Glomerular endothelial cell (primary cell): Measurements from ENCODE around the gene DNMT3B. TPM values are rescaled to one million over a fixed set of nuclear protein-coding genes. Genes with fewer than 3 reads are reported as not detected.
"Not testable (repeated sequence)": the region's sequence is repeated elsewhere in the genome, so short reads cannot be mapped to it uniquely, and the experiment has no call there.

Source experiments
- DNase-seq: peaks from one replicate; pipeline ENCODE4 v3.0.0-alpha.2; 2011; ENCODE audit warnings: low read depth, low spot score; ENCODE audit errors: extremely low read depth
- total RNA-seq: library from RNA; depleted of rRNA; stranded (reverse); fragments of >200 nt; gene quantifications from 2 replicates; pipeline ENCODE4 v1.2.3, GENCODE V29; 2015

Gene DNMT3B
- total RNA-seq, 1 donor from 2014 or later: 5.8 TPM

DNA sequence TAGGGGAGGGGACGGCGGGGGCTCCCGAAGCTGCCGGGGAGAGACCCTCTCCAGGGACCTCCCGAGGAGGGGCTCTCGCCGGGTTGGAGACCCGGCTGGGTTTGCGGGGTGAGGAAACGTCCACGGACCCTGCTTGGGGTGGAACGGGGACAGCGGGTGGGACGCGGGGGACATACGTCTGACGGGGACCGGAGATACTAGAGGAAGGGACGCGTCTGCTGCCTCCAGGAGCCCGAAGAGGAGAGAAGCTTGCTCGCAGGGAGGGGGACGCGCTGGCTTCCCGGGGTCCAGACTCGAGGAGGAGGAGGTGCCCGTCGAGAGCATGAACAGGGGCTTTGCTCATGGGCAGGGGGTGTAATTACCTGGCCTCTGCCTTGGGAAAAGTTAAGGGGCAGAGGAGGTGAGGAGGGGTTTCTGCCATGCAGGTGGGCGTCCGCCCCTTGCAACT, 593 bp downstream of the DNMT3B start:
- no peak for DNase-seq

DNA sequence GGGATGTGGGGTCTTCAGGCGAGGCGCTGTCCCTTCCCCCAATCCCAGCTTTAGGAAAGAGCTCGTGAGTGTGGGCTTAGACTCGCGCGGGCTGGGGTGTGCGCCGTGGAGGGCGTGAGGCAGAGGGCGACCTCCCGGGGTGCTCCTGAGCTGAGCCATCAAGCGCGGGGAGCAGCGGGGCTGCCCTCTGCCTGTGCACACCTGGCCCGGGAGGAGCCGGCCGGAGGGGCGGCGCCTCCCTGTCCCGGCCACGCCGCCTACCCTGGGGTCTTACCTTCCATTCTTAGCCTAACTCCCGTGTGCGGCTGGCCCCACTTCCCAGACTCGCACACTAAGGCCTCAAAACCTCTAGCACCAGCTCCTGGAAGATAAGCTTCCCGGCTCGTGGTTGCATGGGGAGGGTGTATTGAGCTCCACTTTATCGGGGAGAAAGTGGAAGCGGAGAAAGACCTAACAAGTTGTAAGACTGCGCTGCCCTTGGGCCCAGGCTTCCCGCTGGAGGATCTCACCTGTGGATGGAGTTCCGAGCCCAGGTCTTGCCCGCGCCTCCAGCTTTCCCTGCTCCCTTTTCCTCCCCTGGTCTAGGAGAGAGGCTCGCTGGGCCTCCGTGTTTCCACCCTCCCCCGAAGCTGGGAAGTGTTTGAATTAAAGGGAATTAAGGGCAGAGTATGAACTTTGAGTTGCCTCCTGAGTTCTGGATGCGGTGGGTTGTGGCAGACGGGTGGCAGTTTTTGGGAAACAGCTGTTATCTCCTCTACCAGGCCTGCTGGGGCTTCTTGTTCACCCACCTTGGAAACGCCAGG, 1.2 kb downstream of the DNMT3B start:
- DNase-seq: no peak

DNA sequence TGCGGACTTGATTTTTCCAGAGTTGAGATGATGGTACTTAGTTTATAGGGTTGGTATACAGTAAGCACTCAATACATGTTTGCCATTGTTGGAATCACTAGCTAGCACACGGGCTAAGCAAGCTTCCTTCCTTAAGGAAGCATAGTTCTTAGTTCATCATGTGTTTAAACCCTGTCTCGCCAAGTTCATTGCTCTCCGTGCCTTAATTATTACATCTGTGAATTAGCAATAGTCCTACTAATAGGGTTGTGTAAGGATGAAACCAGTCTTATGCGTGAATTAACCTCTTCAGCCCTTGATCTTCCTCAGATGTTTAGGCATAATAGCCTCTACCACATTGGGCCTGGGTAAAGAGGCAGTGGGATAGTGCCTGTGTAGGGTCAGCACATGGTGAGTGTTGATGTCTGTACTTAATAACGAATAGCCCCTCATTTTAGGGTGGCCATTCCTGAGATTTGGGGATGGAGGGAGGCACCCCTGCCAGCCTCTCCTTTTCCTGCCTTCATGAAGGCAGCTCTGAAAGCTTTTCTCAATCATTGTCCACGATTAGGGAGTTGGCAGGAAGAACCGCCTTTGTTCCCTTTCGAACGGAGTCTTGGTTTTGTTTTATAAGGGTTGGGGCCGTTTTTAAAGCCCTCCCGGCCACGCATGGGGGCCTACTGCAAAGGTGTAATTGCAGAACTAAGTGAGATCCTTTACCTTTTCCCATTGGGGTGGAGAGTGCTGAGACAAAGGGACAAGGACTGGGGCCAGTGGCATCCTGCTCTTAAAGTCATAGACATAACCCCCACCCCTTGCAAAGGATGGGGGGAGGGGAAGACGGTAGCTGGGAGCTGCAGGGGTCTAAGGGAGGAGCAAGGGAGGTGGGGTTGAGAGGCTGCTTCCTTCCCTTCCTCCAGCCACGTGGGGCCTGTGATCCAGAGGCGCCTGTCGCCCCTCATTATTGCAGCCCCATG, 2.1 kb downstream of the DNMT3B start:
- DNase-seq: no peak

DNA sequence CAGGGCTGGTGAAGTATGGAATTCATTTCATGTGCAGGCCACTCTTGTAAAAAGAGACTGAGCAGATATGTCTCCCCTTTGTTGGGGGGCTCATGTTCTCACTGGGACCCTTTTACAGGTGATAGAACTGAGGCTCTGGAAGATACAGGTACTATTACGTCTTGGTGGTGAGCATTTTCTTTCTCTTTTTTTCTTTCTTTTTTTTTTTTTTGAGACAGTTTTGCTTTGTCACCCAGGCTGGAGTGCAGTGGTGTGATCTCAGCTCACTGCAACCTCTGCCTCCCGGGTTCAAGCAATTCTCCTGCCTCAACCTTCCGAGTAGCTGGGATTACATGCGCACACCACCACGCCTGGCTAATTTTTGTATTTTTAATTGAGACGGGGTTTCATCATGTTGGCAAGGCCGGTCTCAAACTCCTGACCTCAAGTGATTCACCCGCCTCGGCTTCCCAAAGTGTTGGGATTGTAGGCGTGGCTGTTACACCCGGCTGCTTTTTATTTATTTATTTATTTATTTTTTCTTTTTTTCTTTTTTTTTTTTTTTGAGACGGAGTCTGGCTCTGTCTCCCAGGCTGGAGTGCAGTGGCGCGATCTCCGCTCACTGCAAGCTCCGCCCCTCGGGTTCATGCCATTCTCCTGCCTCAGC, 3.2 kb downstream of the DNMT3B start:
- not testable (repeated sequence) for DNase-seq

DNA sequence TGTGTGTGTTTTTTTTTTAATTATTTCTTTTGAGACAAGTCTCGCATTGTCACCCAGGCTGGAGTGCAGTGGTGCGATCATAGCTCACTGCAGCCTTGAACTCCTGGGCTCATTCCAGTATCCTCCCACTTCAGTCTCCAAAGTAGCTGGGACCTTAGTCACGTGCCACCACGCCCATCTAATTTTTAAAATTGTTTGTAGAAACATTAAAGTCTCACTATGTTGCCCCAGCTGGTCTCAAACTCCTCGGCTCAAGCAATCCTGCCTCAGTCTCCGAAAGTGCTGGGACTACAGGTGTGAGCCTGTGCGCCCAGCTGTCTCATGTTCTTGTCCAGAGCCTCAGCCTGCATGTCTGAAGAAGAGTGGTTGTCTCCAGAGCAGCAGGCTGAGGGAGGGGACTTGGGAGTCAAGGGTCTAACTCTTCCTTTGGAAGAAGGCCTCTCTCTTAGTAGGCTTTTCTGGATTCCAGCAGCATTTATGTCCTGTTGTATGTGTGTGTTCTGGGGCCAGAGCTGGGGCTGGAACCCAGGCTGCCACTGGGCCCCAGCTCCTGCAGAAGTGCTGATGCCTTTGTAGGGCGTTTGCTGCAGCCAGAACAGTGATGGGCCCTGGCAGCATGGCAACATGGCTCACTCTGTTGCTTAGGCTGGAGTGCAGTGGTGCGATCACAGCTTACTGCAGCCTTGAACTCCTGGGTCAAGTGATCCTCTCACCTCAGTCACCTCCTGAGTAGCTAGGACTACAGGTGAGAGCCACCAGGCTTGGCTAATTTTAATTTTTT, 5.4 kb downstream of the DNMT3B start:
- DNase-seq: no peak

DNA sequence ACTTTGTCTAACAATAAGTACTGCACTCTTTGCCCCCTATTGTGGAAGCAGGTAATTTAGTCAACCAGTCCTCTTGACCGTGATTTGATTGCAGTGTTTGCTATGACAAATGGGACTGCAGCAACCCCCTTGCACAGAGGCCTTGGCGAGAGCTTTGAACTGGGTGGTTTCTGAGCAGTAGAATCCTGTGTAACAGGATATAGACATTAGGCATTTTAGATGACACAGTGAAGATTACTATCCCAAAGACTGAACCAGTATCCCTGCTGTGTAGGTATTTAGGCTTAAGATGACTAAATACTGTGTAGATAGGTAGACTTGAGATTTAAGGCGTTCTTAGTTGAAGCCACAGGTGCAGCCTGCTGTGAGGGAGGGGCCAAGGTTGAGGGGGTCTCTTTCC, 9.9 kb downstream of the DNMT3B start:
- no peak for DNase-seq

DNA sequence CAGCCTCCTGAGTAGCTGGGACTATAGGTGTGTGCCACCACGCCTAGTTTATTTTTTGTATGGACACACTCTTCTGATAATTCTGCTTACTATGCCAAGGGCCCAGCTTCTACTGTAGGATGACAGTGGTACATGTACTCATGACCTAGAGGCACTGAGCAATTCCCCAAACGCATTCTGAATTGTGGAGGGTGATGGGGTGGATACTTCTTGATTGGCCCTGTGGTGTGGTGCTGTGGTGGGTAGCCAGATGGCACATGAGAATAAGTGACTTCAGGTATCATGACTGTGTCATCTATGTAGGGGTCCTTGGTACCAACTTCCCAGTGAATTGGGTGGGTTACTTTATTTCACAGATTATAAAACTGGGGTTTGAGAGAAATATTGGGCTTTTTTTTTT, 11.0 kb downstream of the DNMT3B start:
- no peak for DNase-seq

DNA sequence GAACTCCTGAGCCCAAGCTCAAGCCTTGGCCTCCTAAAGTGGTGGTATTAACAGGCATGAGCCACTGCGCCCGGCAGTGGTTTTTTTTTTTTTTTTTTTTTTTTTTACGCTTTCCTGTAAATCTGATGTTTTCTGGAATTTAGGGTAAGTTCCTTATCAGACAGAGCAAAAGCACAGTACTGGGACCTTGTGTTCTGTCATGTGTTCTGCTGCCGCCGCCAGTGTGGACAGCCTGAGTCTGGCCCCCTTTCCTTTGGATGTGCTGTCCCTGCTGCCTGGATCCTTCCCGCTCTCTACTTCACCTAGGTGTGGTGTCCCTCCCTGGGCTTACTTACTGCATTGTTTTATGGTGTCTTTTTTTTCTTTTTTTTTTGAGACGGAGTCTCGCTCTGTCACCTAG, 11.7 kb downstream of the DNMT3B start:
- DNase-seq: no peak

DNA sequence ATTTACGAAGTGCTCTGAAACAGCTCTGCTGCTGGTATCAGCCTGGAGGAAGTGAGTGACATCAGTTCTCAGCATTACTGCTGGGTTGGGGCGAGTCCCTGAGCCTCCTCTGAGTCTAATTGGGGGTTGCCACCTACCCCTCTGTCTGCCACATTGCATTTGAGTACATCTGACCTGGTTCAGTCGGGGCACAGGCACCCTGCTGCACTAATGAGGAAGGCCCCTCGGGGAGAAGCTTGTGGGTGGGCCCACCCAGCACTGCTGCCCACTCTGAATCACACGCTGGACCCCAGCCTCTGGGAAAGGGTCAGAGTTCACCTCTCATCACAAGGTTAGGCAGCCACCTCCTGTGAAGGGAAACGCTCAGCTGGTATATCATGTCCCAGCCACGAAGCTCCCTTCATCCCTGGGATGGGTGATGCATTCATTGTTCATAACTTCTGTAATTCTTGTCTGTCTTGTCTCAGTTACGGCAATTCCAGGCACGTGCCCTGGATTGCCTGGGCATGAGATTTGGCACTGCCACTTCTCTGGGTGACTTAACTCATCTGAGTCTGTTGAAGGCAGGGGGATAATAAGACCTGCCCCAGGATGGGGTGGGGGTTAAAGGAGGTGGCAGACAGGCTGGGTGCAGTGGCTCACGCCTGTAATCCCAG, 13.3 kb downstream of the DNMT3B start:
- no peak for DNase-seq

DNA sequence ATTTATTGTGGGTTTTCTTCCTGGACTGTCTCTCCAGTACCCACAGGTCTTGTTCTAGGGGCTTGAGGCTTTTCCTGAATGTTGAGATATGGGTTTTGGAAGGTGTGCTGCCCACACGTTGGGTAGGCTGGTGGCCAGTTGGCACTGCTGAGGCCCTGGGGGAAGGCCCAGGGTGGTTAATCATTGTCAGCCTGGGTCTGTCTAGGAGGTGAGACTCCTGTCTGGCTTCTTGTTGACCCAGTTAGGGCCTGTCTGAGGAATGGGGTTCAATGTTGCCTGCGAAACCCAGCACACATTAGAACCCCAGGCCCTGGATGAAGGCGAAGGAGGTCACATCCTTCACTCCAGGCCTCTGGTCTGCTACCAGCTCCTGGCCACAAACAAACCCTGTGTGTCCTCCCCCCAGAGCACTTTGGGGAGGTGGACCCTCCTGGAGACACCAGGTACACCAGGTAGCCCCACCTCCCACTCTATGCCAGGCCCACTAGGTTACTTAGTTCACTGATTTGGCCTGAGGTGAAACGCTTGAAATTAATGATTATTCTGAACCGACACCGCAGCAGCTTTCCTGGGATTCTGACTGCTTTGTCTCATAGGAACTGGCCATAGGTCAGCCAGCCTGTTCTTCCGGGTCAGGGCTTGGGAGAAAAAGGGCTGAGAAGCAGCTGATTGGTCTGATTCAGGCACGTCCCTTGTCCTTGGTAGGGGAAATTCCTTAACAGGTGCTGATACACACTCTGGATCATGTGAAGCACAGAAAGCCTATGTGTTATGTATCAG, 15.2 kb downstream of the DNMT3B start:
- DNase-seq: no peak

DNA sequence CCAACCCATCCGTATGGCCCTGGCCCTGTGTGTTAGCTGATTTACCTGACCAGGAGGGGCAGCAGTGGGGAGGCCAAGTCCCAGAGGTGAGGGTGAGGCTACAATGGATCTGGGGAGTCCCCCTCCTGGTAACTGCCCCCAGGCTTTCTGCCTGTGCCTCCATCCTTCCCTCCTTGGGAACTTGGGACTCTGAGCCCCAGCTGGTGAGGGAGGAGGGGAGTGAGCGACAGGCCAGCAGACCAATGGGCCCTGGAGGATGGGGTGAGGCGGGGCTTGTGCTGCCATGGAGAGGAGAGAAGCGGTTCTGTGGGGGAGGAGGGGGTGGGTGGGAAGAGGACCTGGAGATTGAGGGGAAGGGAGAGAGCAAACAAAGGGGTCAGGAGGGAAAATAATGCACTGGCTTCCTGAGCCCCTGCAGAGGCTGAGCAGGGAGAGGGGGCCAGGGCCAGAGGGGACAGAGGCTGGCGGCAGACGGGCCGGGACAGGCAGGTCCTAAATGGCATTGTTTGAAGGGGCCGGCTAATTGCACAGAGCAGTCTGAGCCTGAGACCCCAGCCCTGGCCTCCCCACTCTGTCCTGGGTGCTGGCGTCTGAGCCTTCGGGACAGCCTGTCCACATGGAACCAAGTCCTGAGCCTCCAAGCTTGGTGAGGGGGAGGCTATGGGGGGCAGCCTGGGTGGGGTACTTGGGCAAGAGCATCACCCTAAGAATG, 17.5 kb downstream of the DNMT3B start:
- no peak for DNase-seq

DNA sequence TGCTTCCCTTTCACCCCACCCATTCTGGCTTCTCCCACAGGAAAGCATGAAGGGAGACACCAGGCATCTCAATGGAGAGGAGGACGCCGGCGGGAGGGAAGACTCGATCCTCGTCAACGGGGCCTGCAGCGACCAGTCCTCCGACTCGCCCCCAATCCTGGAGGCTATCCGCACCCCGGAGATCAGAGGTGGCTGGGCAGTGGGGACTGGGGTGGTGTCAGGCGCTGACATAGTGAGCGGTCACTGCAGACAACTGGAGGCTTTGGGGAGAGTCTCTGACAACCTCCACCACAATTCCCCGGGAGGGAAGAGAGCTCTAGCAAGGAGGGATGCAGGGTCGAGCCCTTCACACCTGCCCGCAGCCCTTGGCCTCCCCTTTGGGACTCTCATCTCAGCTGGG, 18.1 kb downstream of the DNMT3B start:
- no peak for DNase-seq

DNA sequence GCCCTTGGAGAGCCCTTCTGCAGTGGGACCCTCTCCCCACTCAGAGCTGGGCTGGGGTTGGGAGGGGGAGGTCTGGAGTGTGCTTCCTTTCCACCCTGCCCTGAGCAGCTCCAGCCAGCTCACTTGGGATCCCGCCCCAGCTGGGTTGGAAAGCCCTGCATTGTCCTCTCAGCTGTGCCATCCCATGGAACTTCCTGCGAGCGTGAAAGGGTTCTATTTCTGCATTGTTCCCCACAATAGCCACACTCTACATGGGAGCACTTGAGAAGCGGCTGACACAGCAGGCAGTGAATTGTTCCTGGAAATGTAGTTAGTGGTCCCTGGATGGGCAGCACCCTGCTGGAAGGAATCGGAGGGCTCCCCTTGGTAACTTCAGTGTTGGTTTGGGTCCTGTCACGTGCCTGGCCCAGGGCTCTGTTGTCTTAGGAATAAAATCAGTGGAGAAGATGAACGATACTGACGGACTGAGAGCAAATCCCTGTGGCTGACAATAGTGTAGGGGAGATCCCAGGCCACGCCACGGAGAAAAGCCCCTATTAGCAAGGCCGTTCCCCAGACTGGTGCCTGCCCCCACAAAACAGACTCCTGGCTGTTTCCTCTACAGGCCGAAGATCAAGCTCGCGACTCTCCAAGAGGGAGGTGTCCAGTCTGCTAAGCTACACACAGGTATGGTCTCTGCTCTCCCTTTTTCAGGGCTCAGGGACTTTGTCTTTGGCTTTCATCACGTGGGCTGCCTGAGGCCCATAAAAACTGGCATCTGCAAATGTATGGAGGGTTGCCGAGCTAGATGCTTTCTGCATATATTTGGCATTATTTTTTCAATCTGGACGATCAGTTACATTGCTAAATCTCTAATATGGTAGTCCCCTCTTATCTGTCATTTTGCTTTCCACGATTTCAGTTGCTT, 18.8 kb downstream of the DNMT3B start:
- no peak for DNase-seq

DNA sequence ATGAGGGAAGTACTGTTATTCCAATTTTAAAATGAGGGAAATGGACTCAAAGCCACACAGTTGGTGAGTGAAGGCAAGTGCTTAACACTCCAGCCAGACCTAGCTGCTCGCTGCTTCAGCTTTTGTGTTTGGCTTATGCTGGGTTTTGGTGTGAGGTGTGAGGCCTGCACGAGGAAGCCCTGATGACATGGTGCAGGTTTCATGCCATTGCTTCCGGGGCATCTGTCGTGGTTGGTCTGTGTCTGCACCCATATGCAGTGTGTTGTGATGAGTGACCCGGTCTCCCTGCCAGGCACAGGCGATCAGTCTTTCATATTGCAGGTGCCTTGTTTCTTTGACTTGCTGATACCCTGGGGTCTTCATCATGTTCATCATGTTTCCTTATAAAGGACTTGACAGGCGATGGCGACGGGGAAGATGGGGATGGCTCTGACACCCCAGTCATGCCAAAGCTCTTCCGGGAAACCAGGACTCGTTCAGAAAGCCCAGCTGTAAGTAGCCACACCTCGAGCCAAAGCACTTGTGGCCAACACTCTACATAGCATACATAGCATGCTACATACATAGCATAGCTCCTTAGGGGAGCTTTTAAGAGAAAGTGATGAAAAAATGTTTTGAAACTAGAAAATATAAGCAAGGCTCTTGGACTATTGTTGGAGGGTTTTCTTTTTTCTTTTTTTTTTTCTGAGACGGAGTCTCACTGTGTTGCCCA, 22.3 kb downstream of the DNMT3B start:
- no peak for DNase-seq

DNA sequence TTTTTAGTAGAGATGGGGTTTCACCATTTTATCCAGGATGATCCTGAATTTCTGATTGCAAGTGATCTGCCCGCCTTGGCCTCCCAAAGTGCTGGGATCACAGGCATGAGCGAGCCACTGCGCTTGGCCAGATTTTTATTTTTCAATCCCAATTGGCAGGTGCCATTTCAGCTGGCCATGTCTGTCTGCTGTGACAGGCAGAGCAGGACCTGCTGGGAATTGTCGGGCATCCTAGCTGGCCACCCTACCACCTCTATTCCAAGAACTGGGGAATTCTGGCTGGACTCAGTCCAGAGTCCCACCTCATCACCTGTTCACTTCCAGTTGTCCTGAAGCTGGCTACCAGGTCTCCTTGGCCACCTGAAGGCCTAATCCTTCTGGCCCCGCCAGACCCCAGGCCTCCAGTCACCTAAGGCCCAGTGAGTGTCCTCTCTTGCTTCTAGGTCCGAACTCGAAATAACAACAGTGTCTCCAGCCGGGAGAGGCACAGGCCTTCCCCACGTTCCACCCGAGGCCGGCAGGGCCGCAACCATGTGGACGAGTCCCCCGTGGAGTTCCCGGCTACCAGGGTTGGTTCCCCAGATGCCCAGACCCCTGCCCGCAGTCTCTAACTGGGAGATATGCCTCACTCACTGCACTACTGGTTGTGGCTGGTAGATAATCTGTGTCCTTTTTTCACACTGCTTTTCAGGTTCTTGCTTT, 24.0 kb downstream of the DNMT3B start:
- no peak for DNase-seq

DNA sequence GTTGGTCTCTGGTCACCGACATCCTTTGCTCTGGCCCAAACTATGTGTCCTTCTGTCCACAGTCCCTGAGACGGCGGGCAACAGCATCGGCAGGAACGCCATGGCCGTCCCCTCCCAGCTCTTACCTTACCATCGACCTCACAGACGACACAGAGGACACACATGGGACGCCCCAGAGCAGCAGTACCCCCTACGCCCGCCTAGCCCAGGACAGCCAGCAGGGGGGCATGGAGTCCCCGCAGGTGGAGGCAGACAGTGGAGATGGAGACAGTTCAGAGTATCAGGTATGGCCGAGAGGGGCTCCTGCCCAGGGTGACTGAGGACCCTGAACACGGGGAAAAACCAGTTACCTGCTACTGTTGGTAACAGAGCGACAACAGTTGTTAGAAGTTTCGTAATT, 25.0 kb downstream of the DNMT3B start:
- DNase-seq: no peak
